ENCODE data around the gene XIRP2. TPM values are rescaled to one million over a fixed set of nuclear protein-coding genes. Genes with fewer than 3 reads are reported as not detected.
A peak's percentile ranks its signal among the peaks of the same experiment; 100 is the strongest.

The XIRP2 gene
- total RNA-seq, 1 donor from 2014 or later, result 0.14 TPM

DNA sequence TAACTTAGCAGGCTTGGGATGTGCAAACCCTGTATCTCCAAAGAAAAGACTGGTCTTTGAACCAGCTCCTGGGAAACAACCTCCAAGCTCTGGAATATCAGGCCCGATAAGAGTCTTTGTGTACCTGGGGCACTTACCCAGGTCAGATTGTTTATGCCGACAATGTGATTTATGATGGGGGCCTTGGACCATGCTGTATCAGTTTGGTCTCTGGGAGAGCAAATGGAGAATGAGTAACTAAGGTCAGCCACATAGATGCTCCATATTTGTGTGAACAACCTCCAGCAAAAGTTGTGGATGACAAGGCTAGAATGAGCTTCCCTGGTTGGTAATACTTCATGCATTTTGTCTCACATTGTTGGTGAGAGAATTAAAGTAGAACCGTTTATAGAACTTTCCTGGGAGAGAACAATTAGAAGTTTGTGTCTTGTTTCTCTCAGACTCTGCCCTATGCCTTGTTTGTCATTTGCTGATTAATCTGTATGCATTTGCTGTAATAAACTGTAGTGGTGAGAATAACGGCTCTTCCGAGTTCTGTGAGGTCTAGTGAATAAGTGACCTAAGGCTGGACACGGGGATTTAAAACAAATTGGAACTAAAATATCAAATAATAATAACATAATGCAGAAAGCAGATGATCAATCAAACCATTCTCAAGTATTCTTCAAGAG lies 259.1 kb downstream of the XIRP2 start:
- H3K4me1 ChIP-seq, result no peaks in the 10 kb centered on the region
- no peak overlapping the region for H3K4me3 ChIP-seq
- no peak for ATAC-seq
- TF ChIP-seq, protein P1, sequence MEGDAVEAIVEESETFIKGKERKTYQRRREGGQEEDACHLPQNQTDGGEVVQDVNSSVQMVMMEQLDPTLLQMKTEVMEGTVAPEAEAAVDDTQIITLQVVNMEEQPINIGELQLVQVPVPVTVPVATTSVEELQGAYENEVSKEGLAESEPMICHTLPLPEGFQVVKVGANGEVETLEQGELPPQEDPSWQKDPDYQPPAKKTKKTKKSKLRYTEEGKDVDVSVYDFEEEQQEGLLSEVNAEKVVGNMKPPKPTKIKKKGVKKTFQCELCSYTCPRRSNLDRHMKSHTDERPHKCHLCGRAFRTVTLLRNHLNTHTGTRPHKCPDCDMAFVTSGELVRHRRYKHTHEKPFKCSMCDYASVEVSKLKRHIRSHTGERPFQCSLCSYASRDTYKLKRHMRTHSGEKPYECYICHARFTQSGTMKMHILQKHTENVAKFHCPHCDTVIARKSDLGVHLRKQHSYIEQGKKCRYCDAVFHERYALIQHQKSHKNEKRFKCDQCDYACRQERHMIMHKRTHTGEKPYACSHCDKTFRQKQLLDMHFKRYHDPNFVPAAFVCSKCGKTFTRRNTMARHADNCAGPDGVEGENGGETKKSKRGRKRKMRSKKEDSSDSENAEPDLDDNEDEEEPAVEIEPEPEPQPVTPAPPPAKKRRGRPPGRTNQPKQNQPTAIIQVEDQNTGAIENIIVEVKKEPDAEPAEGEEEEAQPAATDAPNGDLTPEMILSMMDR (IDR thresholded peaks at IDR 0.05), result no peak
- H3K27me3 ChIP-seq, result no peaks in the 10 kb centered on the region
- no peaks in the 10 kb centered on the region for H3K36me3 ChIP-seq
- DNase-seq, result no peak
- H3K9me3 ChIP-seq, result no peaks in the 10 kb centered on the region
- intact Hi-C loops (cut with DNase I), result no loop called here
- no peak overlapping the region for H3K27ac ChIP-seq

DNA sequence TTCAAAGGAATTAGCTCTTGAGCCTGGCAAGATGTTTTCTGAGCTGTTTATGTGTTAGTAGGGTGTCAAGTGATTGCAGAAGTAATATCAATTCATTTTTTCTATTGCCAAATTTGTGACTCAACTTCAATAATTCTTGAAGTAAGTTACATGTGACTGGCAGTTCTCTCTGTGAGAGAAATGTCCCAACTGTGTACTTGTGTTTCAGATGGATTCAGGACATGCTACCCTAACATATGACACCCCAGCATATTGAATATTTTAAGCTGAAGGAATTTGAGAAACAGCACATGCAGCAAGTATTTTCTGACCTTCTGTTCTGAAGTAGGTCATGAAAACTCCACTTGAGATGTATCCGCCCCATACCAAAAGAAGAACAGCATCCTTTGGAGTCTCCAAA lies 263.6 kb downstream of the XIRP2 start:
- Histone ChIP-seq H3K9me3 (no peaks in the 10 kb centered on the region), H3K36me3 (no peaks in the 10 kb centered on the region), H3K4me3 (no peak overlapping the region), H3K4me1 (no peaks in the 10 kb centered on the region), H3K27me3 (no peaks in the 10 kb centered on the region), H3K27ac (no peak overlapping the region)
- intact Hi-C loops (cut with DNase I), result no loop called here
- TF ChIP-seq, protein P1 (IDR thresholded peaks at IDR 0.05), result no peak
- DNase-seq (no peak), ATAC-seq (peak; percentile 48)

DNA sequence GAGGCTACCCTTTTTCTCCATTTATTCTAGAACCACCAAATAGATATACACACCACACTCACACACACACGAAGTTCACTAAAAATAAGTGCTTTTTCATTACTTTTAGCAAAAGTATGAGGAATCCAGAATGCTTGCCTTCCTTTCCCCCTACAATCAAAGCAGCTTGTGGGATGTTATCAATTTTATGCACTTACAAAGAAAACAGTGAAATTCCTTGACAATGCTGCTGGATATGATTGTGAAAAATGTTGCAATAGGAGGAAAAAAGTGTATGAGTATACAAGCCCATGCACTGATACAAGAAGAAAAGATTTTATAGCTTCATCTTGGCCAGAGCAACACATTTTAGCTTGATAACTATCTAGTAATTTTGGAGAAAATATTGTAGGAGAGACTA lies 269.2 kb downstream of the XIRP2 start:
- DNase-seq (no peak), ATAC-seq (no peak)
- H3K9me3 ChIP-seq, result no peaks in the 10 kb centered on the region
- intact Hi-C loops (cut with DNase I), result no loop called here
- TF ChIP-seq, protein P1 (IDR thresholded peaks at IDR 0.05), result no peak
- no peak overlapping the region for H3K27ac ChIP-seq
- no peaks in the 10 kb centered on the region for H3K4me1 ChIP-seq
- H3K36me3 ChIP-seq, result no peaks in the 10 kb centered on the region
- H3K27me3 ChIP-seq, result no peaks in the 10 kb centered on the region
- H3K4me3 ChIP-seq, result no peak overlapping the region

DNA sequence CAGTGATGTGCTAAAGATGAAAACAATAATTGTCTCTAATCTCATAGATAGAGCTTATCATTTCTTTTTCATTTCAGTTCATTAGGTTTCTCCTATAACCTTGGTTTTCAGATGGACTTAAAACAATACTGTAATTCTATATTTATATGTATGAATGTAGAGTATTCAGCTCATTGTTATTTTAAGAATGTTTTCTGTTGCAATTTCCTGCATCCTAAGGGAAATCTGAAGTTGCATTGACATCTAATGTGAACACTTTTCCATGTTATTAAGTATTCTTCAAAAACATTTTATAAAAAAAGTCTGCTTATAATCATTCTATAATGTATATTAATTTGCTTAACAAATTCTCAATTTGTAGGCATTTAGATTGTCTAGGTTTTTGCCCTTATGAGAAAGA lies 288.9 kb downstream of the XIRP2 start:
- Histone ChIP-seq H3K4me3 (no peak overlapping the region), H3K9me3 (no peaks in the 10 kb centered on the region), H3K27me3 (no peaks in the 10 kb centered on the region), H3K36me3 (no peaks in the 10 kb centered on the region), H3K4me1 (no peaks in the 10 kb centered on the region), H3K27ac (no peak overlapping the region)
- TF ChIP-seq, protein P1 (IDR thresholded peaks at IDR 0.05), result no peak
- ATAC-seq, result no peak
- intact Hi-C loops (cut with DNase I), result no loop called here
- DNase-seq, result no peak

DNA sequence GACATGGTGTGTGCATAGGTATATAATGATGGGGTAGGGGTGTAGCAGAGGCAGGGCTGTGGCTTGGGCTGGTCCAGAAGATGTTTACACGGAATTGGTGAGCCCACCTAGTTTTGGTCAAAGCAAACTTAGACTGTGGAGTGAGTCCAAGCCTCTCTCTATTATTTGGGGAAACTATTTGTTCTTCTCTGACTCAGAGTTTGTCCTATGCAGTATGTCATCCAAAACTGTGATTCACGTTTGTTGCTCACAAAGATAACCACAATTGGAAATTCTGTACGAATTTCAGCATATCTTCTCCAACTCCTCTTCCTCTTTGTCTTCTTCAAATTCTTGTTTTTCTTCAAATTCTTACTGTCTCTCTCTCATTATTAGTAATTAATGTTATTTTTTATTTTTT lies 292.9 kb downstream of the XIRP2 start:
- TF ChIP-seq, protein P1 (IDR thresholded peaks at IDR 0.05), result no peak
- Histone ChIP-seq H3K27ac (no peak overlapping the region), H3K36me3 (no peaks in the 10 kb centered on the region), H3K9me3 (no peaks in the 10 kb centered on the region), H3K4me3 (no peak overlapping the region), H3K4me1 (no peaks in the 10 kb centered on the region), H3K27me3 (no peaks in the 10 kb centered on the region)
- no peak for ATAC-seq
- DNase-seq, result no peak
- intact Hi-C loops (cut with DNase I), result no loop called here

DNA sequence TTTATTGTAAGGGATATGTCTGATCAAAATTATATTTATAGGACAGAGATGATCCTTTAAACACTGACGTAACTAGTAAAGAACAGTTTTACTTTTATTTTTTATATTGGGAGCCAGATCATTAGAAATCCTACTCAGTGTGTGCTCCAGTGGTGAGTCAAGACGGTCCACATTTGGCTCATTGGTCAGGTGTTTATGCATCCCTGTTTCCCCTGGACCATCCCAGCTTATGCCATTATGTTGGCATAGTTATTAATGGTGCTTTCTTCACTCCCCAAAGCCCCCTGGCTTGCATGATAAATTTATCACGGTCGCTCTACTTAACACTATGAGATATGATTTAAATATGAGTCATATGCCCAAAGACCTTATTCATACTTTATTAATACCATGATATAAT lies 293.4 kb downstream of the XIRP2 start:
- H3K4me1 ChIP-seq, result no peaks in the 10 kb centered on the region
- ATAC-seq, result no peak
- no peaks in the 10 kb centered on the region for H3K36me3 ChIP-seq
- no peaks in the 10 kb centered on the region for H3K9me3 ChIP-seq
- intact Hi-C loops (cut with DNase I), result no loop called here
- H3K27me3 ChIP-seq, result no peaks in the 10 kb centered on the region
- DNase-seq, result no peak
- TF ChIP-seq, protein P1 (IDR thresholded peaks at IDR 0.05), result no peak
- no peak overlapping the region for H3K27ac ChIP-seq
- no peak overlapping the region for H3K4me3 ChIP-seq

Data from upper lobe of right lung (tissue), 1 donor.